Spinal cord (tissue), 10 donors: Measurements from ENCODE around the gene MANSC1. TPM values are rescaled to one million over a fixed set of nuclear protein-coding genes. Genes with fewer than 3 reads are reported as not detected.

Experiments
- DNase-seq, 6 donors: peaks; one replicate each; pipeline versions ENCODE4 v3.0.0 to v3.0.0-alpha.2; 2013 to 2015; ENCODE audit warnings: low spot score in 6 of 6, low read depth in 4 of 6
- H3K27ac ChIP-seq: one replicate; pipeline ENCODE4 v1.5.1; 2013; ENCODE audit warnings: low read depth, low read length, control low read depth
- H3K27me3 ChIP-seq: one replicate; pipeline ENCODE4 v1.6.1; 2013; ENCODE audit warnings: low read length; ENCODE audit not compliant: control insufficient read depth, insufficient read depth
- H3K36me3 ChIP-seq: one replicate; pipeline ENCODE4 v1.6.1; 2013; ENCODE audit warnings: low read length; ENCODE audit not compliant: control insufficient read depth, insufficient read depth
- H3K4me1 ChIP-seq: one replicate; pipeline ENCODE4 v1.6.1; 2013; ENCODE audit warnings: low read length; ENCODE audit not compliant: control insufficient read depth, insufficient read depth
- H3K4me3 ChIP-seq: one replicate; pipeline ENCODE4 v1.5.1; 2013; ENCODE audit warnings: low read depth, low read length, control low read depth
- H3K9me3 ChIP-seq: one replicate; pipeline ENCODE4 v1.6.1; 2013; ENCODE audit warnings: low read length; ENCODE audit not compliant: control insufficient read depth, insufficient read depth
- WGBS: methylation state at CpG from one replicate; pipeline ENCODE4 v1.1.5; 2013; ENCODE audit warnings: missing lambda C conversion rate; ENCODE audit not compliant: insufficient coverage; 5-methylcytosine and 5-hydroxymethylcytosine counted together
- polyA plus RNA-seq, 2 donors: library from polyadenylated mRNA; unstranded; fragments of 120-200 nt; gene quantifications; one replicate each; pipeline ENCODE4 v1.2.1, GENCODE V29; 2013; ENCODE audit not compliant: insufficient read length in 2 of 2
- total RNA-seq, 2 donors: library from RNA; depleted of rRNA in 1 of 2; stranded (reverse); fragments of 120-200 nt in 1 of 2; fragments of >200 nt in 1 of 2; gene quantifications; one replicate each; pipeline versions ENCODE4 v1.2.3 to v1.2.4, GENCODE V29; 2013 to 2014
- donor health status: healthy.

Gene MANSC1
- total and polyA plus RNA-seq, 4 donors = 5.3 to 26.7 (median 18.8) TPM

GRCh38 chr12:12301122-12301521 is 48.9 kb downstream of the MANSC1 start:
- Histone ChIP-seq H3K4me3 (no peak overlapping the region), H3K27ac (no peak overlapping the region), H3K4me1 (no peaks in the 10 kb centered on the region), H3K36me3 (no peaks in the 10 kb centered on the region), H3K9me3 (no peaks in the 10 kb centered on the region), H3K27me3 (no peaks in the 10 kb centered on the region)
- DNase-seq = no peak
- no CpG with 5 or more reads among the region's 2 CpGs for WGBS

GRCh38 chr12:12297201-12297830 is 52.7 kb downstream of the MANSC1 start:
- Histone ChIP-seq H3K9me3 (no peaks in the 10 kb centered on the region), H3K4me1 (peaks cover 9% of the 10 kb centered on the region), H3K27ac (no peak overlapping the region), H3K36me3 (no peaks in the 10 kb centered on the region), H3K27me3 (no peaks in the 10 kb centered on the region), H3K4me3 (no peak overlapping the region)
- WGBS = 71% methylated on average over 4 of the region's 8 CpGs
- no peak for DNase-seq

DNA sequence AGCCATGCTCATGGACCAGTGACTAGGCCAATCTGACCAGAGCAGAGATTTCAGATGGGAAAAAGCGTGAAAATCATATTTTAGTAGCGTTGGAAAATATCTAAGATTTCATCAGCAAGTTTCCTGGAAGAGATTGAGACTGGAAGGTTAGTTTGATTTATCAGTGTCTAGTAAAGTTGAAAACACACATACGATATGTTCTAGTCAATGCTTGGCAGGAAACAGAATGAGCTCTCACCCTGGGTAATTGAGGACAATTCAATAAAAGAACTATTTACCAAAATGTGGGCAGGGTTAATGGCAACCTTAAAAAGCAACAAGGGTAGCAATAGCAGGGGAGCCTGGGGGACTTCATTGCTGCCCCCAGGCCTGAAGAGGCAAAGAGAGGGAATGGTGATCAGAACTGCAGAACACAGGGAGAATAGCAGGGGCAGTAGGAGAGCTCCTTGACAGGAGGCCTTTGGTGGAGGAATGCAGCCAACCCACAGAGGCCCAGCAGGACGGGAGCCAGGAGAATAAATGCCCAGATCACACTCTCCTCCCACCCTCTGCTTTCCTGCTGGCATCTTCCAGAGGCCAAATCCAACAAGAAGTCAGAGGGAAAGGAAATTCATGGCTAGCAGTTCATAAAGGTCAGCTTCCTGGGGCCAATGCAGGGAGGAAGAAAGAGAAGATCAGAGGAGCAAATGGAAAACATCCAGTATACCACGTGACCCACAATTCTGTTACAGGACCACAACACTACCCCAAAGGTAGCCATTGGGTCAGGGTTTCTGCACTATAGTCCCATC is 55.6 kb downstream of the MANSC1 start:
- DNase-seq = peak; percentile 17 to 83 (median 41)
- Histone ChIP-seq H3K36me3 (no peaks in the 10 kb centered on the region), H3K27ac (peak overlapping the region; percentile 34)

DNA sequence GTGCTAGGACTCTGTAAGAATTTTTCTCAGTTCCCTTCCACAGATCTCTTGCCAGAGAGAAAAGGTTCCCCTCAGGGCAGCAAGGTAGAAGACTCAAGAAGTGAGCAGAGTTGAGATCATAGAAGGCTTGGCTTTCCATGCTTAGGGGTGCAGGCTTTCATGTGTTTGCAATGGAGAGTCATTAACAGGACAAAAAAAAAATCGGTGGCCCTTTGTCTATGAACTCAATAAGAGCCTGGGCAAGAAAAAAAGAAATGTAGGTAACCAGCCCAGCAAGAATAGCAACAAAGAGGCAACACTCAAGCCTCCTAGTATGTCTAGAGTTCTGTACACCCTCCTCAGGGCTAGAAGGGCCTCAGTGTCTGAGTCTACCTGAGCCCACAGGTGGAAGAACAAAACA is 59.8 kb downstream of the MANSC1 start:
- 40% methylated on average over 1 of the region's 1 CpG for WGBS
- no peaks in the 10 kb centered on the region for H3K27me3 ChIP-seq
- no peak overlapping the region for H3K4me3 ChIP-seq

More for the DNA sequence above, 55.6 kb downstream of the MANSC1 start:
- 85% methylated on average over 2 of the region's 5 CpGs for WGBS
- Histone ChIP-seq H3K4me1 (peaks cover 9% of the 10 kb centered on the region), H3K27me3 (no peaks in the 10 kb centered on the region), H3K9me3 (no peaks in the 10 kb centered on the region), H3K4me3 (no peak overlapping the region)

DNA sequence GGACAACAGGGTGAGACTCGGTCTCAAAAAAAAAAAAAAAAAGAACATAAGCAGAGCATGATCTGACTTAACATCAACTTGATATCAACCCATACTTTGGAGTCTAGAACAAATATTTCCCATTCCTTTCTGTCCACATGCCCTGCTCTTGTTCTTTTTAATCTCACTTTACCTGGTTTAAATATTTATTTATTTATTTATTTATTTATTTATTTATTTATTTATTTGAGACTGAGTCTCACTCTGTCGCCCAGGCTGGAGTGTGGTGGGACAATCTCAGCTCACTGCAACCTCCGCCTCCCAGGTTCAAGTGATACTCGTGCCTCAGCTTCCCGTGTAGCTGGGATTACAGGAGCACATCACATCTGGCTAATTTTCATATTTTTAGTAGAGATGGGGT is 63.6 kb downstream of the MANSC1 start:
- no peak for DNase-seq
- 90% methylated on average over 3 of the region's 5 CpGs for WGBS
- H3K27me3 ChIP-seq = no peaks in the 10 kb centered on the region
- no peaks in the 10 kb centered on the region for H3K9me3 ChIP-seq
- no peak overlapping the region for H3K4me3 ChIP-seq
- H3K27ac ChIP-seq = no peak overlapping the region
- no peaks in the 10 kb centered on the region for H3K4me1 ChIP-seq
- no peaks in the 10 kb centered on the region for H3K36me3 ChIP-seq

More for the DNA sequence above, 59.8 kb downstream of the MANSC1 start:
- Histone ChIP-seq H3K27ac (no peak overlapping the region), H3K9me3 (no peaks in the 10 kb centered on the region), H3K4me1 (peaks cover 9% of the 10 kb centered on the region), H3K36me3 (no peaks in the 10 kb centered on the region)
- no peak for DNase-seq

- peak in 1 of 6 donors; percentile 45 for DNase-seq
- Histone ChIP-seq H3K27me3 (no peaks in the 10 kb centered on the region), H3K27ac (no peak overlapping the region), H3K36me3 (no peaks in the 10 kb centered on the region), H3K9me3 (no peaks in the 10 kb centered on the region), H3K4me1 (no peaks in the 10 kb centered on the region), H3K4me3 (no peak overlapping the region)
- no CpG with 5 or more reads among the region's 7 CpGs for WGBS
Measured at GRCh38 chr12:12282761-12283425, 67.1 kb downstream of the MANSC1 start.

DNA sequence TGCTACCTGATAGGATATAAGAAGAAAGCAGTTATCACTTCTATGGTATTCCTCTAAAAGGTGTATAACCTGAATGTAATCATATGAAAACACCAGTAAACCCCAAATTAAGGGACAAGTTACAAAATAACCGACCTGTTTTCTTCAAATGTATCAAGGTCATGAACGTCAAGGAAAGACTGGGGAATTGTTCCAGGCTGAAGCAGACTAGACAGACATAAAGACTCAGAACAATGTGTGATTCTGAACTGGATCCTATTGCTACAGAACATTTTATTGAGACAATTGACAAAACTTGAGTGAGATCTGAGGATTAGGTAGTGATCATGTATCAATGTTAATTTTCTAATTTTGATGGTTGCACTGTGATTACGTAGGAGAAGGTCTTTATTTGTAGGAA is 67.8 kb downstream of the MANSC1 start:
- Histone ChIP-seq H3K27ac (no peak overlapping the region), H3K36me3 (no peaks in the 10 kb centered on the region), H3K27me3 (no peaks in the 10 kb centered on the region), H3K4me3 (no peak overlapping the region), H3K4me1 (no peaks in the 10 kb centered on the region), H3K9me3 (no peaks in the 10 kb centered on the region)
- DNase-seq = no peak
- 58% methylated on average over 2 of the region's 3 CpGs for WGBS

- H3K4me1 ChIP-seq = no peaks in the 10 kb centered on the region
- no peak for DNase-seq
- H3K9me3 ChIP-seq = no peaks in the 10 kb centered on the region
- no peaks in the 10 kb centered on the region for H3K27me3 ChIP-seq
- H3K36me3 ChIP-seq = no peaks in the 10 kb centered on the region
- no peak overlapping the region for H3K27ac ChIP-seq
- H3K4me3 ChIP-seq = no peak overlapping the region
- WGBS = 80% methylated on average over 1 of the region's 1 CpG
Measured at GRCh38 chr12:12281134-12281533, 68.9 kb downstream of the MANSC1 start.

DNA sequence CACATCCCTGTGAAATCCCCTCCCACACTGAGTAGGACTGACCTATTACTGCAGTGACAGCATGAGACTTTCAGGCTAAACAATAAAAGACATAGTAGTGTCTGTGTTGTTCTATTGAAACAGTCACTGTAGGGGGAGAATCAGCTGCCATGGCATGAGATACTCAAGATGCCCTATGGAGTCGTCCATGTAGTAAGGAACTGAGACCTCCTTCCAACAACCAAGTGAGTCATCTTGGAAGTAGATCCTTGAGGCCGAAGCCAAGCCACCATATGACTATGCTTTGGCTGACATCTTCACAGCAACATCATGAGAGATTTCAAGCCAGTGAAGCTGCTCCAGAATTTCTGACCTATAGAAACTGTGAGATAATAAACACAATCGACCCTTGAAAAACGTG is 71.1 kb downstream of the MANSC1 start:
- H3K27ac ChIP-seq = no peak overlapping the region
- H3K9me3 ChIP-seq = no peaks in the 10 kb centered on the region
- no peak overlapping the region for H3K4me3 ChIP-seq
- DNase-seq = no peak
- H3K27me3 ChIP-seq = no peaks in the 10 kb centered on the region
- no peaks in the 10 kb centered on the region for H3K36me3 ChIP-seq
- WGBS = 82% methylated on average over 4 of the region's 4 CpGs
- no peaks in the 10 kb centered on the region for H3K4me1 ChIP-seq
